Osteocyte (in vitro differentiated cells): ENCODE data around the gene GTPBP10. TPM values are rescaled to one million over a fixed set of nuclear protein-coding genes. Genes with fewer than 3 reads are reported as not detected.
"Not testable (repeated sequence)": the region's sequence is repeated elsewhere in the genome, so short reads cannot be mapped to it uniquely, and the experiment has no call there.

Experiments
- DNase-seq: peaks from one replicate; pipeline ENCODE4 v3.0.0; 2021; ENCODE audit warnings: mixed read lengths; ENCODE audit not compliant: unreplicated experiment; ENCODE audit errors: extremely low spot score
- H3K27ac Mint-ChIP-seq: one replicate; pipeline ENCODE4 v1.8.0; 2021; ENCODE audit warnings: mild to moderate bottlenecking, mixed read lengths; ENCODE audit not compliant: unreplicated experiment
- H3K27me3 Mint-ChIP-seq: one replicate; pipeline ENCODE4 v1.8.0; 2021; ENCODE audit warnings: mixed read lengths; ENCODE audit not compliant: unreplicated experiment
- H3K36me3 Mint-ChIP-seq: one replicate; pipeline ENCODE4 v1.8.0; 2021; ENCODE audit warnings: mixed read lengths; ENCODE audit not compliant: unreplicated experiment
- H3K4me1 Mint-ChIP-seq: one replicate; pipeline ENCODE4 v1.8.0; 2021; ENCODE audit warnings: mixed read lengths; ENCODE audit not compliant: unreplicated experiment
- H3K4me3 Mint-ChIP-seq: one replicate; pipeline ENCODE4 v1.8.0; 2021; ENCODE audit warnings: mild to moderate bottlenecking, moderate library complexity, mixed read lengths; ENCODE audit not compliant: unreplicated experiment
- H3K9me3 Mint-ChIP-seq: one replicate; pipeline ENCODE4 v1.8.0; 2021; ENCODE audit warnings: mixed read lengths; ENCODE audit not compliant: unreplicated experiment
- total RNA-seq: library from RNA; stranded (reverse); gene quantifications from 2 replicates; pipeline ENCODE4 v1.2.1, GENCODE V29; 2021
- TF ChIP-seq, protein P1 (sequence below): fragments of 200-600 bp; sonication (generic); IDR thresholded peaks from 2 replicates; pipeline ENCODE4 v1.5.0; 2021; ENCODE audit warnings: antibody characterized with exemption, mild to moderate bottlenecking, moderate library complexity

GTPBP10 gene
- total RNA-seq, 1 donor from 2014 or later, result 19.5 TPM

GRCh38 chr7:90320801-90321494, 25.6 kb upstream of the GTPBP10 start, which contains the start of gene FAM237B:
Gene FAM237B, minus strand, starts transcription at chr7:90321304. Its CDS starts 1,556 bp downstream, at chr7:90319748.
- DNase-seq, result no peak
- peaks cover 67% of the 10 kb centered on the region for H3K27me3 Mint-ChIP-seq

GRCh38 chr7:90322837-90323236, 23.7 kb upstream of the GTPBP10 start:
- no peaks in the 10 kb centered on the region for H3K36me3 Mint-ChIP-seq
- H3K27me3 Mint-ChIP-seq, result peaks cover 54% of the 10 kb centered on the region
- H3K4me1 Mint-ChIP-seq, result peaks cover 6% of the 10 kb centered on the region

More at GRCh38 chr7:90320801-90321494, 25.6 kb upstream of the GTPBP10 start, which contains the start of gene FAM237B:
- Mint-ChIP-seq H3K27ac (no peak within 1 kb of the TSS), H3K4me1 (peaks cover 6% of the 10 kb centered on the region), H3K36me3 (no peaks in the 10 kb centered on the region), H3K4me3 (peak within 1 kb of the TSS; percentile 19), H3K9me3 (no peaks in the 10 kb centered on the region)
- TF ChIP-seq, protein P1, sequence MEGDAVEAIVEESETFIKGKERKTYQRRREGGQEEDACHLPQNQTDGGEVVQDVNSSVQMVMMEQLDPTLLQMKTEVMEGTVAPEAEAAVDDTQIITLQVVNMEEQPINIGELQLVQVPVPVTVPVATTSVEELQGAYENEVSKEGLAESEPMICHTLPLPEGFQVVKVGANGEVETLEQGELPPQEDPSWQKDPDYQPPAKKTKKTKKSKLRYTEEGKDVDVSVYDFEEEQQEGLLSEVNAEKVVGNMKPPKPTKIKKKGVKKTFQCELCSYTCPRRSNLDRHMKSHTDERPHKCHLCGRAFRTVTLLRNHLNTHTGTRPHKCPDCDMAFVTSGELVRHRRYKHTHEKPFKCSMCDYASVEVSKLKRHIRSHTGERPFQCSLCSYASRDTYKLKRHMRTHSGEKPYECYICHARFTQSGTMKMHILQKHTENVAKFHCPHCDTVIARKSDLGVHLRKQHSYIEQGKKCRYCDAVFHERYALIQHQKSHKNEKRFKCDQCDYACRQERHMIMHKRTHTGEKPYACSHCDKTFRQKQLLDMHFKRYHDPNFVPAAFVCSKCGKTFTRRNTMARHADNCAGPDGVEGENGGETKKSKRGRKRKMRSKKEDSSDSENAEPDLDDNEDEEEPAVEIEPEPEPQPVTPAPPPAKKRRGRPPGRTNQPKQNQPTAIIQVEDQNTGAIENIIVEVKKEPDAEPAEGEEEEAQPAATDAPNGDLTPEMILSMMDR, result no peak

DNA sequence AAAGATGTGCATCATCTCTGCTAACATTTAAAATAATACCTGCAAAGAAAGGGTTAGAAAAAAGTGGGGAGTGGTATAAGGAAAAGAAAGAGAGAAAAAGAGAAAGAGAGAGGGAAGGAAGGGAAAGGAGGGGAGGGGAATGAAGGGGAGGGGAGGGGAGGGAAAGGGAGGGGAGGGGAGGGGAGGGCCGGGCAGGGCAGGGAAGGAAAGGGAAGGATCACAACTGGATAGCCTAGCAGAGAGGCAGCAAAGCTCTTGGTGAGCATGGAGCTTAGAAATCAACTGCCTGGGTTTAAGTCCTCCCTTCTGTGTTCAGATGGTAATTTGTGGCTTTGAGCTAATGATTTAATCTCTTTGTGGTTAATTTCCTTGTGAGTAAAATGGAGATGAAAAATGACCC, 20.0 kb upstream of the GTPBP10 start:
- DNase-seq, result no peak
- H3K36me3 Mint-ChIP-seq, result no peaks in the 10 kb centered on the region
- H3K4me3 Mint-ChIP-seq, result no peak overlapping the region
- TF ChIP-seq, protein P1, result no peak
- peaks cover 40% of the 10 kb centered on the region for H3K27me3 Mint-ChIP-seq
- no peaks in the 10 kb centered on the region for H3K9me3 Mint-ChIP-seq
- H3K27ac Mint-ChIP-seq, result no peak overlapping the region
- H3K4me1 Mint-ChIP-seq, result no peaks in the 10 kb centered on the region

More at GRCh38 chr7:90322837-90323236, 23.7 kb upstream of the GTPBP10 start:
- TF ChIP-seq, protein P1, result no peak
- Mint-ChIP-seq H3K27ac (no peak overlapping the region), H3K4me3 (no peak overlapping the region), H3K9me3 (no peaks in the 10 kb centered on the region)
- no peak for DNase-seq

- no peak overlapping the region for H3K27ac Mint-ChIP-seq
- no peak overlapping the region for H3K4me3 Mint-ChIP-seq
- no peaks in the 10 kb centered on the region for H3K36me3 Mint-ChIP-seq
- TF ChIP-seq, protein P1, result no peak
- peaks cover 33% of the 10 kb centered on the region for H3K27me3 Mint-ChIP-seq
- no peak for DNase-seq
- H3K9me3 Mint-ChIP-seq, result no peaks in the 10 kb centered on the region
- H3K4me1 Mint-ChIP-seq, result peaks cover 2% of the 10 kb centered on the region
These were observed 12.2 kb upstream of the GTPBP10 start for GRCh38 chr7:90334193-90334843.

DNA sequence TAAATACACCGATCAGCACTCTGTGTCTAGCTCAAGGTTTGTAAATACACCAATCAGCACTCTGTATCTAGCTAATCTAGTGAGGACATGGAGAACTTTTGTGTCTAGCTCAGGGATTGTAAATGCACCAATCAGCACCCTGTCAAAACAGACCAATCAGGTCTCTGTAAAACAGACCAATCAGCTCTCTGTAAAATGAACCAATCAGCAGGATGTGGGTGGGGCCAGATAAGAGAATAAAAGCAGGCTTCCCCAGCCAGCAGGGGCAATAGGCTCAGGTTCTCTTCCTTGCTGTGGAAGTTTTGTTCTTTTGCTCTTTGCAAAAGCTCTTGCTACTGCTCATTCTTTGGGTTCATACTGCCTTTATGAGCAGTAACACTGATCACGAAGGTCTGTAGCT, 11.6 kb upstream of the GTPBP10 start:
- H3K36me3 Mint-ChIP-seq, H3K4me3 Mint-ChIP-seq, DNase-seq, H3K4me1 Mint-ChIP-seq, H3K9me3 Mint-ChIP-seq, H3K27ac Mint-ChIP-seq: not testable (repeated sequence)
- peaks cover 30% of the 10 kb centered on the region for H3K27me3 Mint-ChIP-seq
